NAMALWA (cell line): ENCODE results near the gene CBR4.
A peak's percentile ranks its signal among the peaks of the same experiment; 100 is the strongest.
"Not testable (repeated sequence)": the region's sequence is repeated elsewhere in the genome, so short reads cannot be mapped to it uniquely, and the experiment has no call there.

Source experiments
- DNase-seq: peaks from one replicate; pipeline ENCODE4 v3.0.0-alpha.2; 2015; ENCODE audit warnings: low spot score

Gene CBR4

GRCh38 chr4:168993714-168994510, 16.1 kb downstream of the CBR4 start:
- no peak for DNase-seq

DNA sequence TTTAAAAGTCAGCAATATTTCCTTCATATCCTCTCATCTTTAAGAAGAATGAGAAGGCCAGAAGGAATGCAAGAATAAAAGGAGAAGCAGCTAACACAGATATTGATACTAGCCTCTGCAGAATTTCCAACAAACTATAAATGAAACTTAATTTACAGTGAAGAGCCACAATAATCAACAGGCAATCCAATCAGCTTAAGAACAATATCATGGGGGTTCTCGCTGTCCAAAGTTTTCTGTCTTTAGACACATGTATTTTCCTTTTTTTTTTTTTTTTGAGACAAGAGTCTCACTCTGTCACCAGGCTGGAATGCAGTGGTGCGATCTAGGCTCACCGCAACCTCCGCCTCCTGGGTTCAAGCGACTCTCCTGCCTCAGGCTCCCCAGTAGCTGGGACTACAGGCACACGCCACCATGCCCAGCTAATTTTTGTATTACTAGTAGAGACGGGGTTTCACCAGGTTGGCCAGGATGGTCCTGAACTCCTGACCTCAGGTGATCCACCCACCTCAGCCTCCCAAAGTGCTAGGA, 17.0 kb downstream of the CBR4 start:
- not testable (repeated sequence) for DNase-seq

- no peak for DNase-seq
These were observed 28.1 kb downstream of the CBR4 start for GRCh38 chr4:168981942-168982341.

- no peak for DNase-seq
These were observed 28.6 kb downstream of the CBR4 start for GRCh38 chr4:168981460-168981859.

DNA sequence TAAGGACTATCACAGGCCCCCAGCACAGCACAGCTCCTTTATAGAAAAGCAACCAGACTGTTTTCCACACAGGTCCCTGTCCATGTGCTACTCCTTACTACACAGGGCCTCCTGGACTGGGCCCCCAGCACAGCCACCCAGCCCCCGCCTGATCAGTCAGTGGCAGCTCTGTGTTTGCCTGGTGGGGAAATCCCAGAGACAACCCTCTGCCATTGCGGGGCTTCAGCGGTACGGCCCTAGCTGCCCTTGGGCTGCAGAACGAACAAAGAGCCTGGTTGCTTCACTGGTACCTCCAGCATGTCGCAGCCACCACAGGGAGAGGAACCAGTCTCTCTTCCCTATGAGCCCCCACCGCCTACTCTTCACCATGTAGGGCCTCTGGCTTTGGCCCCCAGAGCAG, 30.7 kb downstream of the CBR4 start:
- DNase-seq = no peak

DNA sequence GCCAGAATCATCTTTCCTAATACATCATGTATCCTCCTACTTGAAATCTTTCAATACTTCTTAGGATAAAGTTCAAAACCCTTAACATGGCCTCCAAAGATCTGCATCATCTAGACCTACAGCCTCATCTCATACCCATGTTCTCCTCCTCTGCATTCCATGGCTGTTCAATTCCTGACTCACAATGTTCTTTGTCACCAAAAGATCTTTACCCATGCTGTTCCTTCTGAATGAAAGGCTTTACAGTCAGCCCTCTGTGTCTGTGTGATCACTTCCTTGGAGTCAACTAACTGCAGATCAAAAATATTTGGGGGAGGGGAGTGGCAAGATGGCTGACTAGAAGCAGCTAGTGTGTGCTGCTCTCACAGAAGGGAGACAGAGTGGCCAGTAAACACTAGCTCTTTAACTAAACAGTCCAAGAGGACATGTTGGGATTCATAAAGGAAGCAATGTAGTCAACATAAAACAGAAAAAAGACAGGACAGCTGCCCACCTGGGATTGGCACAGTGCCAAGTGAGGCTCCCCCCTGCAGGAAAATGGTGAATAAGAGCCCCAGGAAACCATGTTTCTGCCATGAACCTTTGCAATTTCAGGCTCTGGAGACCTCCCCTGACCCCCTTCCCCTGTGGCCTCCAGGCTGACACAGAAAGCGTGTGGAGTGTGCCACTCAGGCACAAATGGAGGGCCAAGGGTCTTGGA, 31.9 kb downstream of the CBR4 start:
- DNase-seq = no peak

- no peak for DNase-seq
These were observed 37.5 kb downstream of the CBR4 start for GRCh38 chr4:168972596-168972995.

GRCh38 chr4:168960716-168961115, 49.3 kb downstream of the CBR4 start:
- no peak for DNase-seq

- DNase-seq = no peak
These were observed 54.4 kb downstream of the CBR4 start for GRCh38 chr4:168955674-168956073.

DNA sequence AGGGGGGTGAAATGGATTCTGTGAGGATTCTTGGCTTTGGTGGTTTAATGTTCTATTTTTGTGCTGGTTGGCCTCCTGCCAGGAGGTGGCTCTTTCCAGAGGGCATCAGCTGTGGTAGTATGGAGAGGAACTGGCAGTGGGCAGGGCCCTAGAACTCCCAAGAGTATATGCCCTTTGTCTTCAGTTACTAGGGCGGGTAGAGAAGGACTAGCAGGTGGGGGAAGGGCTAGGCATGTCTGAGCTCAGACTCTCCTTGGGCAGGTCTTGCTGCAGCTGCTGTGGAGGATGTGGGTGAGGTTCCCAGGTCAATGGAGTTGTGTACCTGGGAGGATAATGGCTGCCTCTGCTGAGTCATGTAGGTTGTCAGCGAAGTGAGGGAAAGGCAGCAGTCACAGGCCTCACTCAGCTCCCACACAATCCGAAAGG, 57.2 kb downstream of the CBR4 start:
- not testable (repeated sequence) for DNase-seq

DNA sequence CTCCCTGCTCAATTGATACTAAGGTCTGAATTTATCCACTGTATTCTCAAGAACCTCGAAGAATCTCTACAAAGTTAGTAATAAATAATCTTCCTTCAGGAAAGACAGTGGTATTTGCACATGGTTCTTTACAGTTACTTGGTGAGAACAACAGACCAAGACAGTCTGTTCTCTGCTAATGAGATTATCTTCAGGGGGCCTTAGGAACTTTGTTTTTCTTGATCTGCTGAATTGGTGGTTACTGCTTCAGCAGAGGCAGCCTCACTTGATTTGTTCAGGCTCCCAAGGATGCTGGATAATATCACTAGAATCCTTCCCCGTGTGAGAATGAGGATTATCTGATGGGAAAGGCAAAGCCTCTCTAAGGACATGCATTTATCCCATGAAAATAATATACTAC, 64.8 kb downstream of the CBR4 start:
- DNase-seq = no peak

GRCh38 chr4:168942985-168943384, 67.1 kb downstream of the CBR4 start:
- DNase-seq = peak; percentile 48
